IPS DF 4.7 (cell line): ENCODE results near the gene DHX40.
"Not testable (repeated sequence)": the region's sequence is repeated elsewhere in the genome, so short reads cannot be mapped to it uniquely, and the experiment has no call there.

ENCODE experiments used
- DNase-seq: peaks from one replicate; pipeline ENCODE4 v3.0.0-alpha.2; 2013; ENCODE audit warnings: low spot score; ENCODE audit errors: extremely low read depth

Gene DHX40

GRCh38 chr17:59565171-59565958, at the start of gene DHX40:
Gene DHX40, plus strand, starts transcription at chr17:59565610. Its CDS starts 62 bp downstream, at chr17:59565672.
- peak; percentile 89 for DNase-seq

- DNase-seq: no peak
Observed at GRCh38 chr17:59516451-59516850, 49.0 kb upstream of the DHX40 start.

- no peak for DNase-seq
Observed at GRCh38 chr17:59519132-59519531, 46.3 kb upstream of the DHX40 start.

- no peak for DNase-seq
Observed at GRCh38 chr17:59520251-59520650, 45.2 kb upstream of the DHX40 start.

- DNase-seq: peak; percentile 64
Observed at GRCh38 chr17:59521465-59522126, 43.8 kb upstream of the DHX40 start.

- not testable (repeated sequence) for DNase-seq
Observed at GRCh38 chr17:59524930-59525329, 40.5 kb upstream of the DHX40 start.

- DNase-seq: no peak
Observed at GRCh38 chr17:59525668-59526067, 39.7 kb upstream of the DHX40 start.

GRCh38 chr17:59526451-59526850, 39.0 kb upstream of the DHX40 start:
- DNase-seq: no peak

GRCh38 chr17:59527325-59527917, 38.0 kb upstream of the DHX40 start:
- DNase-seq: no peak

GRCh38 chr17:59527931-59528330, 37.5 kb upstream of the DHX40 start:
- DNase-seq: no peak

- no peak for DNase-seq
Observed at GRCh38 chr17:59530531-59530930, 34.9 kb upstream of the DHX40 start.

- no peak for DNase-seq
Observed at GRCh38 chr17:59533694-59534093, 31.7 kb upstream of the DHX40 start.

- DNase-seq: no peak
Observed at GRCh38 chr17:59534583-59534982, 30.8 kb upstream of the DHX40 start.

- DNase-seq: no peak
Observed at GRCh38 chr17:59538195-59538909, 27.1 kb upstream of the DHX40 start.

- no peak for DNase-seq
Observed at GRCh38 chr17:59542960-59543635, 22.3 kb upstream of the DHX40 start.

GRCh38 chr17:59545942-59546341, 19.5 kb upstream of the DHX40 start:
- DNase-seq: no peak

- no peak for DNase-seq
Observed at GRCh38 chr17:59547131-59547915, 18.1 kb upstream of the DHX40 start.

GRCh38 chr17:59548985-59549384, 16.4 kb upstream of the DHX40 start:
- DNase-seq: not testable (repeated sequence)

GRCh38 chr17:59550703-59551102, 14.7 kb upstream of the DHX40 start:
- DNase-seq: no peak

- no peak for DNase-seq
Observed at GRCh38 chr17:59558039-59558438, 7.4 kb upstream of the DHX40 start.
